PC-9 (cell line): ENCODE measurements around the gene SP2.

Source experiments
- CTCF ChIP-seq: fragments of 200-600 bp; sonication (generic); conservative IDR thresholded peaks from 2 replicates; pipeline ENCODE4 v1.6.1; 2017; ENCODE audit warnings: mixed run types, antibody characterized with exemption, mild to moderate bottlenecking, moderate library complexity
- EZH2 ChIP-seq: fragments of 200-600 bp; sonication (generic); IDR thresholded peaks from 2 replicates; pipeline ENCODE4 v1.8.0; 2017; ENCODE audit warnings: antibody characterized with exemption, low read depth

GRCh38 chr17:47945080-47945479 is 49.0 kb downstream of the SP2 start:
- no peak for TF ChIP-seq CTCF
- TF ChIP-seq EZH2 = no peak
